ENCODE results near the gene ARFGAP1. TPM values are rescaled to one million over a fixed set of nuclear protein-coding genes. Genes with fewer than 3 reads are reported as not detected.

The ARFGAP1 gene
- total RNA-seq, 1 donor: 85.5 TPM

DNA sequence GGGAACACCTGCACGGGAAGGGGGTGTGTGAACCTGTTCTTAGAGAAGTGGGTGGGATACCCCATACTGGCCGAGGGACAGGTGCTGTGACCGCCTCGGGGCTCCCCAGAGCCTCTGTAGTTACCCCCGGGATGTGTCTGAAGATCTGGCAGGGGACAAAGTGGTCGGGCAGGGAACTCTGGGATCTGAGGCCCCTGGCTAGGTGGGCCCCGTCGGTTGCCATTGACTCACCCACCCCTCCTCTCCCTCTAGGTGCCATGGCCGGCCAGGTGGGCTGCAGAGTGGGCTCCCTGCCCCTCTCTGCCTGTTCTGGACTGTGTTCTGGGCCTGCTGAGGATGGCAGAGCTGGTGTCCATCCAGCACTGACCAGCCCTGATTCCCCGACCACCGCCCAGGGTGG is 32.6 kb upstream of the ARFGAP1 start:
- no peak for DNase-seq (ENCODE audit: low read depth)
- H3K4me3 ChIP-seq (ENCODE audit: low read depth, low read length): no peak overlapping the region
- TF ChIP-seq, protein P1, sequence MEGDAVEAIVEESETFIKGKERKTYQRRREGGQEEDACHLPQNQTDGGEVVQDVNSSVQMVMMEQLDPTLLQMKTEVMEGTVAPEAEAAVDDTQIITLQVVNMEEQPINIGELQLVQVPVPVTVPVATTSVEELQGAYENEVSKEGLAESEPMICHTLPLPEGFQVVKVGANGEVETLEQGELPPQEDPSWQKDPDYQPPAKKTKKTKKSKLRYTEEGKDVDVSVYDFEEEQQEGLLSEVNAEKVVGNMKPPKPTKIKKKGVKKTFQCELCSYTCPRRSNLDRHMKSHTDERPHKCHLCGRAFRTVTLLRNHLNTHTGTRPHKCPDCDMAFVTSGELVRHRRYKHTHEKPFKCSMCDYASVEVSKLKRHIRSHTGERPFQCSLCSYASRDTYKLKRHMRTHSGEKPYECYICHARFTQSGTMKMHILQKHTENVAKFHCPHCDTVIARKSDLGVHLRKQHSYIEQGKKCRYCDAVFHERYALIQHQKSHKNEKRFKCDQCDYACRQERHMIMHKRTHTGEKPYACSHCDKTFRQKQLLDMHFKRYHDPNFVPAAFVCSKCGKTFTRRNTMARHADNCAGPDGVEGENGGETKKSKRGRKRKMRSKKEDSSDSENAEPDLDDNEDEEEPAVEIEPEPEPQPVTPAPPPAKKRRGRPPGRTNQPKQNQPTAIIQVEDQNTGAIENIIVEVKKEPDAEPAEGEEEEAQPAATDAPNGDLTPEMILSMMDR (IDR thresholded peaks at IDR 0.05; ENCODE audit: insufficient read depth, low read depth, low read length): no peak

GRCh38 chr20:63241272-63241671 is 31.3 kb upstream of the ARFGAP1 start:
- no peak for DNase-seq (ENCODE audit: low read depth)
- TF ChIP-seq, protein P1 (IDR thresholded peaks at IDR 0.05; ENCODE audit: insufficient read depth, low read depth, low read length): no peak

GRCh38 chr20:63242736-63243135 is 29.9 kb upstream of the ARFGAP1 start:
- TF ChIP-seq, protein P1 (IDR thresholded peaks at IDR 0.05; ENCODE audit: insufficient read depth, low read depth, low read length): no peak
- no peak for DNase-seq (ENCODE audit: low read depth)
- no peak overlapping the region for H3K4me3 ChIP-seq (ENCODE audit: low read depth, low read length)

More at GRCh38 chr20:63241272-63241671, 31.3 kb upstream of the ARFGAP1 start:
- H3K4me3 ChIP-seq (ENCODE audit: low read depth, low read length): no peak overlapping the region

DNA sequence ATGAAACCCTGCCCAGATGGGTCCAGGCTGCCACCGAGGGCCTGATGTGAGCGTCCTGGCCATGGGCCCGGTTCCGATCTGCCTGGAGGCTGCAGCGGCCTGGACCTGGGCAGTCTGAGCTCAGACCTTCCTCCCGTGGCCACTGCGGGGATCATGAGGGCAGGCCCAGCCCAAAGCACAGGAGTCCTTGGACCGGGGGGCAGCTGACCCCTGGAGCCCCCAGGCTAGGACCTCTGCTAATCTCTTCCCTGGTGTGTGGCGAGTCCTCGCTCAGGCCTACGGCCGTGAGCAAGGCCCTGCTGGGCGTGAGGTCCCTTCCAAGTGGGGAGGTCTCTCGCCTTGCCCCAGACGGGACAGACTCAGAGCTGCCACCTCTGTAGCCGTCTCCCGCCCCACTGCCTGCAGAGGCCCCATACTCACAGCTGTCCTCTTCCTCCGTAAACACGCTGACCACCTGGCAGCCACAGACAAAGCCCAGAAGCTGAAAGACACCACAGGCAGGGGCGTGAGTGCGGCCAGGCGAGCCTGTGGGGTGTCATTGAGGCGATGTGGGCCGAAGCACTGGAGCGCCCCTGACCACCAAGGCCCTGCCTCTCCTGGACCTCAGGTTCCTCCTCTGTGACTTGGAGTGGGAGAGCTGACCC is 28.9 kb upstream of the ARFGAP1 start:
- no peak for DNase-seq (ENCODE audit: low read depth)
- TF ChIP-seq, protein P1 (IDR thresholded peaks at IDR 0.05; ENCODE audit: insufficient read depth, low read depth, low read length): no peak
- no peak overlapping the region for H3K4me3 ChIP-seq (ENCODE audit: low read depth, low read length)

GRCh38 chr20:63244468-63244867 is 28.1 kb upstream of the ARFGAP1 start:
- TF ChIP-seq, protein P1 (IDR thresholded peaks at IDR 0.05; ENCODE audit: insufficient read depth, low read depth, low read length): no peak
- H3K4me3 ChIP-seq (ENCODE audit: low read depth, low read length): no peak overlapping the region
- DNase-seq (ENCODE audit: low read depth): no peak

- TF ChIP-seq, protein P1 (IDR thresholded peaks at IDR 0.05; ENCODE audit: insufficient read depth, low read depth, low read length): no peak
- no peak overlapping the region for H3K4me3 ChIP-seq (ENCODE audit: low read depth, low read length)
- no peak for DNase-seq (ENCODE audit: low read depth)
Measured at GRCh38 chr20:63246490-63247288, 25.9 kb upstream of the ARFGAP1 start.
